ENCODE data around the gene AGT.
"Not testable (repeated sequence)": the region's sequence is repeated elsewhere in the genome, so short reads cannot be mapped to it uniquely, and the experiment has no call there.

The AGT gene

DNA sequence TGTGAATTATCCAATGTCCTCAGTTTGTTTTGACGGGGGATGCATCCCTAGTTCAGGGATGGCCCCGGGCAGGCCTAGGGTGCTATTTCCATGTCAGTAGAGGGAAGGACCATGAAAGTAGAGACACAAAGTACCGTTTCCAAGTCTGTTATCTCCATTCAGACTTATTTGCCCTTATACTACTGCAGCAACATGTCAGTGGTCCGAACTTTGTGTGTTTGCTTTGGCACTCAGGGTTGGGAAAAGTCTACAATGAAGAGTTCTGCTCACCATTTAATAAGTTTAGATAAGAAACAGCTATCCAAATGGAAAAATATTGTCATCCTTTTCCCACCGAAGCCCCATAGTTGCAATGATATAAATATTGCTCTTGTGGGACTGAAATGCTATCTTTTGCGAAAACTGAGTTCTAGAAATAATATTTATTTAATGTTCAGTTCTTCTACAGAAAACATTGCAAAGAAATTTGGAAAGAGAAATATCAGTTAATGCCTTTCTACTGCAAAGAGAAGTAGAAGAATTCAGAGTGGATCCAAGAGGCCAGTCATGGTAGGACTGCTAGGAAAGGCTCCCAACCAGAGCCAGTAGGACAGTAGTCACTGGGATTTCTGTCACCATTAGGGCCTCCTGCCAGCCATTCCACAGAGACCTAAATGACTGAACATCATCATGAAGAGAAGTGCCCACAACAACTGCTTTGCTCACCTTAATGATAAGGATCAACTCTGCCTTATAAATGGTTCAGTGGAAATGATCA lies 11.5 kb upstream of the AGT start:
- Histone ChIP-seq H3K27me3 (ENCODE audit: low read depth) (no peaks in the 10 kb centered on the region), H3K4me3 (no peak overlapping the region), H3K4me1 (peaks cover 14% of the 10 kb centered on the region), H3K36me3 (replicated peaks) (no peaks in the 10 kb centered on the region), H3K9me3 (0 out of 2 replicates have a peak, but pooled peaks cover 4% of the 10 kb centered on the region)
- DNase-seq (ENCODE audit: low spot score in 2 of 2) = no peak
- in situ Hi-C loops (cut with MboI; ENCODE audit: low sequenced_read_pairs) = no loop called here

DNA sequence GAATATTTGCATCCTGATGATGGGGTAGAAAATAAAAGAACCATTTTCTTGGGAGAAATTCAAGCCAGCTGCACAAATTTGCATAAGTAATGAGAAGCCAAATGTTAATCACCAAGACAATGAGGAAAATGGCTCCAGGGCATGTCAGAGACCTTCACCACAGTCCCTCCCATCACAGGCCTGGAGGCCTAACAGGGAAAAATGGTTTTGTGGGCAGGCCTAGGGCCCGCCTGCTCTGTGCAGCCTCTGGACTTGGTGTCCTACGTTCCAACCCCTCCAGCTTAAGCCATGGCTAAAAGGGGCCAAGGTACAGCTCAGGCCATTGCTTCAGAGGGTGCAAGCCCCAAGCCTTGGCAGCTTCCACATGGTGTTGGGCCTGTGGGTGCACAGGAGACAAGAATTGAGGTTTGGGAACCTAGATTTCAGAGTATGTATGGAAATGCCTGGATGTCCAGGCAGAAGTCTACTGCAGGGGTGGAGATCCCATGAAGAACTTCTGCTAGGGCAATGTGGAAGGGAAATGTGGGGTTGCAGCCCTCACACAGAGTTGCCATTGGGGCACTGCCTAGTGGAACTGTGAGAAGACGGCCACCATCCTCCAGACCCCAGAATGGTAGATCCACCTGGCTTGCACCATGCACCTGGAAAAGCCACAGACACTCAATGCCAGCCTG lies 8.1 kb upstream of the AGT start:
- in situ Hi-C loops (cut with MboI; ENCODE audit: low sequenced_read_pairs); H3K27me3 ChIP-seq (ENCODE audit: low read depth); DNase-seq (ENCODE audit: low spot score in 2 of 2); H3K9me3 ChIP-seq; H3K4me1 ChIP-seq; H3K36me3 ChIP-seq (replicated peaks); H3K4me3 ChIP-seq: not testable (repeated sequence)

- DNase-seq (ENCODE audit: low spot score in 2 of 2) = no peak
These were observed 3.3 kb upstream of the AGT start for GRCh38 chr1:230717251-230717650.

GRCh38 chr1:230716453-230716852 lies 2.5 kb upstream of the AGT start:
- in situ Hi-C loops (cut with MboI; ENCODE audit: low sequenced_read_pairs); H3K36me3 ChIP-seq (replicated peaks); DNase-seq (ENCODE audit: low spot score in 2 of 2); H3K27me3 ChIP-seq (ENCODE audit: low read depth); H3K4me3 ChIP-seq; H3K4me1 ChIP-seq; H3K9me3 ChIP-seq: not testable (repeated sequence)

More at GRCh38 chr1:230717251-230717650, 3.3 kb upstream of the AGT start:
- H3K36me3 ChIP-seq (replicated peaks) = no peaks in the 10 kb centered on the region
- no peaks in the 10 kb centered on the region for H3K4me1 ChIP-seq
- no peak overlapping the region for H3K4me3 ChIP-seq
- H3K27me3 ChIP-seq (ENCODE audit: low read depth) = no peaks in the 10 kb centered on the region
- H3K9me3 ChIP-seq = 0 out of 2 replicates have a peak, but pooled peaks cover 4% of the 10 kb centered on the region
- in situ Hi-C loops (cut with MboI; ENCODE audit: low sequenced_read_pairs) = no loop called here

GRCh38 chr1:230715510-230715909 lies 1.6 kb upstream of the AGT start:
- DNase-seq (ENCODE audit: low spot score in 2 of 2) = no peak
- in situ Hi-C loops (cut with MboI; ENCODE audit: low sequenced_read_pairs) = no loop called here
- H3K4me3 ChIP-seq = no peak overlapping the region
- H3K27me3 ChIP-seq (ENCODE audit: low read depth) = no peaks in the 10 kb centered on the region
- H3K4me1 ChIP-seq = no peaks in the 10 kb centered on the region
- H3K9me3 ChIP-seq = no peaks in the 10 kb centered on the region
- no peaks in the 10 kb centered on the region for H3K36me3 ChIP-seq (replicated peaks)

GRCh38 chr1:230713547-230713914 lies 391 bp downstream of the AGT start:
- in situ Hi-C loops (cut with MboI; ENCODE audit: low sequenced_read_pairs) = no loop called here

GRCh38 chr1:230713138-230713537 lies 784 bp downstream of the AGT start:
- Histone ChIP-seq H3K27me3 (ENCODE audit: low read depth) (no peaks in the 10 kb centered on the region), H3K9me3 (no peaks in the 10 kb centered on the region), H3K4me1 (no peaks in the 10 kb centered on the region), H3K36me3 (replicated peaks) (no peaks in the 10 kb centered on the region), H3K4me3 (no peak overlapping the region)
- no peak for DNase-seq (ENCODE audit: low spot score in 2 of 2)
- in situ Hi-C loops (cut with MboI; ENCODE audit: low sequenced_read_pairs) = no loop called here

More at GRCh38 chr1:230713547-230713914, 391 bp downstream of the AGT start:
- no peak for DNase-seq (ENCODE audit: low spot score in 2 of 2)
- Histone ChIP-seq H3K4me1 (no peaks in the 10 kb centered on the region), H3K36me3 (replicated peaks) (no peaks in the 10 kb centered on the region), H3K9me3 (no peaks in the 10 kb centered on the region), H3K4me3 (no peak overlapping the region), H3K27me3 (ENCODE audit: low read depth) (no peaks in the 10 kb centered on the region)

DNA sequence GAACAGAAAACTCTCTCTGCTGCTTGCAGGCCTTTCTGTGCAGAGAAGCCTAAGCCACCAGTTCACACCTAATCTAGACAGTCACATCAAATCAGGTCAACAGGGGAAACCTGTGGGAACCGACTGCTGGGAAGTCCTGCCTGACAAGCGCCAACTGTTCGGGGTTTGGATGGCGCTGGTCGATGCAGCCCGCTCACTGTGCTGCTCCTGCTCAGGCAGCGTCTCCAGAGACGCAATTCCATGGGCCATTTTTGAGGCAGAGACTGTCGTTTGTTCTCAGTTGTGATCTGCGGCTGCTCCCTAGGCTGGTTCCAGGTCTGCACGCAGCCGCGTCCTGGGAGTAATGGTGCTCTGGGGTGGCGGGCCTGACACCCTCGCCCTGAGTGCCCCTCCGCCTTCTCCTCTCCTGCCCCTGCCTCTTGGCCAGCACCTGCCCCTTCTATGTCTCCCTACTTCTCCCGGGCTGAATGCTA lies 1.4 kb downstream of the AGT start:
- in situ Hi-C loops (cut with MboI; ENCODE audit: low sequenced_read_pairs) = no loop called here

GRCh38 chr1:230711245-230711644 lies 2.7 kb downstream of the AGT start:
- in situ Hi-C loops (cut with MboI; ENCODE audit: low sequenced_read_pairs) = no loop called here
- DNase-seq (ENCODE audit: low spot score in 2 of 2) = no peak
- Histone ChIP-seq H3K4me1 (no peaks in the 10 kb centered on the region), H3K36me3 (replicated peaks) (no peaks in the 10 kb centered on the region), H3K27me3 (ENCODE audit: low read depth) (no peaks in the 10 kb centered on the region), H3K4me3 (no peak overlapping the region), H3K9me3 (no peaks in the 10 kb centered on the region)

More for the DNA sequence above, 1.4 kb downstream of the AGT start:
- H3K9me3 ChIP-seq = no peaks in the 10 kb centered on the region
- H3K27me3 ChIP-seq (ENCODE audit: low read depth) = no peaks in the 10 kb centered on the region
- H3K4me3 ChIP-seq = no peak overlapping the region
- H3K36me3 ChIP-seq (replicated peaks) = no peaks in the 10 kb centered on the region
- H3K4me1 ChIP-seq = no peaks in the 10 kb centered on the region
- DNase-seq (ENCODE audit: low spot score in 2 of 2) = no peak

- no peaks in the 10 kb centered on the region for H3K9me3 ChIP-seq
- no peaks in the 10 kb centered on the region for H3K4me1 ChIP-seq
- no peak for DNase-seq (ENCODE audit: low spot score in 2 of 2)
- H3K27me3 ChIP-seq (ENCODE audit: low read depth) = no peaks in the 10 kb centered on the region
- H3K4me3 ChIP-seq = no peak overlapping the region
- in situ Hi-C loops (cut with MboI; ENCODE audit: low sequenced_read_pairs) = no loop called here
- H3K36me3 ChIP-seq (replicated peaks) = no peaks in the 10 kb centered on the region
These were observed 3.4 kb downstream of the AGT start for GRCh38 chr1:230710543-230710904.

GRCh38 chr1:230709619-230710542 lies 4.0 kb downstream of the AGT start:
- Histone ChIP-seq H3K4me1 (no peaks in the 10 kb centered on the region), H3K9me3 (no peaks in the 10 kb centered on the region), H3K36me3 (replicated peaks) (no peaks in the 10 kb centered on the region), H3K27me3 (ENCODE audit: low read depth) (no peaks in the 10 kb centered on the region), H3K4me3 (no peak overlapping the region)
- in situ Hi-C loops (cut with MboI; ENCODE audit: low sequenced_read_pairs) = no loop called here
- DNase-seq (ENCODE audit: low spot score in 2 of 2) = no peak

DNA sequence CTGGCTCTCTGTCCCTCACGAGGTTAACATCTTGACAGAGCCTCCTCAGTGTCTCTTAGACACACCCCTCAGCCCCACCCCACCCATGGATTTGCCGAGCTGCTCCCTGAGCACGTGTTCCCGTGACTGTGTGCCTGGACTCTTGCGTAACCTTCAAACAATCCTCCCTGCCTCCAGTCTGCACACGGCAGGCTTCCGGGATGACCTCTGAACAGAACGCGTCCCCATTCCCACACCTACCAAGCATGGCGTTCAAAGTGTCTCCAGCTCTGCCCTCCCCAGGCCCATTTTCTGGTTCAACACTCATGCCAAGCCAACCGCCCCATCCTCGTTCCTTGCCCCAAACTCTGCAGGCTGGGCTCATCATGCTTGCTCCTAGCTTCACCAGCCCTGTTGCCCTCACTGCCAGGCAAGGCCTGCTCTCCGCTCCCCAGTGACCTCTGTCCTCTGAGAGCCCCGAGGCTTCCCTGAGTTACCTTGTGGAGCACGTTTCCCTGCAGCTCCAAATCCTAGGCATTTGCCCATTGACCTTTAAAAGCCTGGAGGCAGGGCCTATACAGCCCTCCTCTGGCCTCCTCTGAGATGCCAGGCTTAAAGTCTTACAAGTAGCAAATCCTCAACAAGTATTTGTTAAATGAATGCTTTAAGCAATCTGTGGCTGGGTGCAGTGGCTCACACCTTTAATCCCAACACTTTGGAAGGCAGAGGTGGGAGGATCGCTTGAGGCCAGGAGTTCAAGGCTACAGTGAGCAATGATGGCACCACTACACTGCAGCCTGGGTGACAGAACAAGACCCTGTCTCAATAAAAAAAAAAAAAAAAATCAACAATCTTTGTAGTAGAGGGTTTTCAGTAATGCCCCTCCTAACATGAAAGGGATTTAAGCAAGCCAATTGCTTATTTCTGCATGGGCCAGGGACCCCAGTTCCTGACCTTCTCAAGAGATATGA lies 5.0 kb downstream of the AGT start:
- no peak overlapping the region for H3K4me3 ChIP-seq
- H3K9me3 ChIP-seq = no peaks in the 10 kb centered on the region
- no peaks in the 10 kb centered on the region for H3K36me3 ChIP-seq (replicated peaks)
- DNase-seq (ENCODE audit: low spot score in 2 of 2) = peak in 1 of 2 experiments; percentile 27
- in situ Hi-C loops (cut with MboI; ENCODE audit: low sequenced_read_pairs) = no loop called here
- no peaks in the 10 kb centered on the region for H3K27me3 ChIP-seq (ENCODE audit: low read depth)
- no peaks in the 10 kb centered on the region for H3K4me1 ChIP-seq
